BJ (cell line): ENCODE data around the gene PLXNB3. TPM values are rescaled to one million over a fixed set of nuclear protein-coding genes. Genes with fewer than 3 reads are reported as not detected.

Source experiments
- CTCF ChIA-PET: fragments of 350-600 bp; formaldehyde crosslinking; extraction: SDS; loops from one replicate; lab custom pipeline; 2021; ENCODE audit warnings: antibody characterized with exemption, inconsistent platforms; lab: Yijun Ruan, JAX
- POLR2A ChIA-PET: fragments of 300-600 bp; sonication (Branson Sonifier 250); formaldehyde crosslinking; extraction: SDS; loops from one replicate; lab custom pipeline; 2021; ENCODE audit warnings: antibody characterized with exemption; lab: Charles Lee
- DNase-seq: peaks from one replicate; pipeline ENCODE4 v3.0.0-alpha.2; 2011; ENCODE audit warnings: low read depth
- H3K27me3 ChIP-seq: 2 replicates; pipeline ENCODE4 v1.6.0; 2011; ENCODE audit warnings: low read length; ENCODE audit not compliant: control insufficient read depth, insufficient read depth
- H3K36me3 ChIP-seq: 2 replicates; pipeline ENCODE4 v1.5.1; 2011; ENCODE audit warnings: low read length; ENCODE audit not compliant: control insufficient read depth, insufficient read depth
- H3K4me3 ChIP-seq: 2 replicates; pipeline ENCODE4 v1.5.1; 2011; ENCODE audit warnings: low read depth, mild to moderate bottlenecking, control low read depth, low read length
- CTCF ChIP-seq: IDR thresholded peaks from 2 replicates; pipeline ENCODE4 v1.5.1; 2011; ENCODE audit warnings: low read depth, mild to moderate bottlenecking, control low read depth, inconsistent platforms, low read length, moderate library complexity; ENCODE audit not compliant: insufficient read depth
- polyA plus RNA-seq: library from polyadenylated mRNA; depleted of rRNA; stranded (reverse); fragments of >200 nt; gene quantifications from 2 replicates; pipeline ENCODE4 v1.2.3, GENCODE V29; 2011

PLXNB3 gene
- polyA plus RNA-seq, 1 experiment = 8.2 TPM

GRCh38 chrX:153769158-153769864 is 5.3 kb downstream of the PLXNB3 start:
- Histone ChIP-seq H3K27me3 (no peaks in the 10 kb centered on the region), H3K4me3 (no peak overlapping the region), H3K36me3 (no peaks in the 10 kb centered on the region; the same call in 1 of the 2 replicates)
- DNase-seq = no peak
- TF ChIP-seq CTCF = no peak
- CTCF ChIA-PET = no interaction called here
- POLR2A ChIA-PET = no interaction called here

- TF ChIP-seq CTCF = no peak
- ChIA-PET CTCF (no interaction called here), POLR2A (no interaction called here)
- Histone ChIP-seq H3K27me3 (no peaks in the 10 kb centered on the region), H3K36me3 (no peaks in the 10 kb centered on the region; the same call in 1 of the 2 replicates), H3K4me3 (no peak overlapping the region)
- no peak for DNase-seq
Observed at GRCh38 chrX:153769865-153770600, 6.0 kb downstream of the PLXNB3 start.

- H3K36me3 ChIP-seq = no peaks in the 10 kb centered on the region; the same call in 1 of the 2 replicates
- ChIA-PET CTCF (no interaction called here), POLR2A (no interaction called here)
- no peak overlapping the region for H3K4me3 ChIP-seq
- no peak for TF ChIP-seq CTCF
- DNase-seq = no peak
- H3K27me3 ChIP-seq = no peaks in the 10 kb centered on the region
Observed at GRCh38 chrX:153770601-153771414, 6.8 kb downstream of the PLXNB3 start.

GRCh38 chrX:153771415-153772315 is 7.6 kb downstream of the PLXNB3 start:
- ChIA-PET POLR2A (no interaction called here), CTCF (no interaction called here)
- DNase-seq = no peak
- Histone ChIP-seq H3K36me3 (no peaks in the 10 kb centered on the region; the same call in 1 of the 2 replicates), H3K27me3 (no peaks in the 10 kb centered on the region), H3K4me3 (no peak overlapping the region)
- no peak for TF ChIP-seq CTCF
